Loucy (cell line): ENCODE measurements around the gene TMEM200C.

Experiments used
- EZH2phosphoT487 ChIP-seq: fragments of 200-600 bp; IDR thresholded peaks from 2 replicates; pipeline ENCODE4 v1.6.1; 2018; ENCODE audit warnings: antibody characterized with exemption, mild to moderate bottlenecking, moderate library complexity, borderline replicate concordance
- TF ChIP-seq, protein P1 (sequence below): fragments of 200-600 bp; sonication (generic); conservative IDR thresholded peaks from 2 replicates; pipeline ENCODE4 v1.5.1; 2014; ENCODE audit warnings: mild to moderate bottlenecking, antibody characterized with exemption, low read length

DNA sequence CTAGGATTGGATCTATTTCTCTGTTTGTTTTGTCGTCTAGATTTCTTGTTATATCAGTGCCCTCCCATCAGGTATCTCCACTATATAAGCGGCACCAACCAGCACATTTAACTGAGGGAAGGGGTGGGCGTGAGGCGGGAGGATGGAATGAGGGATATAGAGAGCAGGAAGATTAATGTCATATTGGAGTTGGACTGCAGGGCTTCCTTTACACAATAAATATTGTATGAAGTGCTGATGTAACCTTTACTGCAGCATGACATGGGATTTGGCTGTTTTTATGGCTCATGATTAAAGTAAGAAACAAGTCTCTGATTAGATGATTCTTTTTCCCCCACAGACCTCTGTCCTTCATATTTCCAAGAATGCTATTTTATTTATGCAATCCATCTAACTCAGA is 54.8 kb downstream of the TMEM200C start:
- TF ChIP-seq, protein P1, sequence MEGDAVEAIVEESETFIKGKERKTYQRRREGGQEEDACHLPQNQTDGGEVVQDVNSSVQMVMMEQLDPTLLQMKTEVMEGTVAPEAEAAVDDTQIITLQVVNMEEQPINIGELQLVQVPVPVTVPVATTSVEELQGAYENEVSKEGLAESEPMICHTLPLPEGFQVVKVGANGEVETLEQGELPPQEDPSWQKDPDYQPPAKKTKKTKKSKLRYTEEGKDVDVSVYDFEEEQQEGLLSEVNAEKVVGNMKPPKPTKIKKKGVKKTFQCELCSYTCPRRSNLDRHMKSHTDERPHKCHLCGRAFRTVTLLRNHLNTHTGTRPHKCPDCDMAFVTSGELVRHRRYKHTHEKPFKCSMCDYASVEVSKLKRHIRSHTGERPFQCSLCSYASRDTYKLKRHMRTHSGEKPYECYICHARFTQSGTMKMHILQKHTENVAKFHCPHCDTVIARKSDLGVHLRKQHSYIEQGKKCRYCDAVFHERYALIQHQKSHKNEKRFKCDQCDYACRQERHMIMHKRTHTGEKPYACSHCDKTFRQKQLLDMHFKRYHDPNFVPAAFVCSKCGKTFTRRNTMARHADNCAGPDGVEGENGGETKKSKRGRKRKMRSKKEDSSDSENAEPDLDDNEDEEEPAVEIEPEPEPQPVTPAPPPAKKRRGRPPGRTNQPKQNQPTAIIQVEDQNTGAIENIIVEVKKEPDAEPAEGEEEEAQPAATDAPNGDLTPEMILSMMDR = no peak
- no peak for TF ChIP-seq EZH2phosphoT487
